HepG2 (cell line): ENCODE data around the gene CRYZL1. TPM values are rescaled to one million over a fixed set of nuclear protein-coding genes. Genes with fewer than 3 reads are reported as not detected.

Experiments
- ATAC-seq: fragments of 200-7000 bp; cut with Tn5 transposase; 3 replicates; pipeline ENCODE4 v1.9.1; 2020; ENCODE audit warnings: mild to moderate bottlenecking, moderate library complexity
- BruUV-seq: library from RNA; stranded (reverse); fragments of 400-500 nt; replicated peaks from 2 replicates; lab custom pipeline; 2021; lab: Mats Ljungman, UMichigan
- CTCF ChIA-PET: fragments of 300-600 bp; formaldehyde crosslinking; extraction: SDS; loops from one replicate; lab custom pipeline; 2021; ENCODE audit warnings: low total read pairs, inconsistent platforms, low intra/inter-chr PET ratio; lab: Yijun Ruan, JAX
- POLR2A ChIA-PET: fragments of 350-600 bp; sonication (Branson Sonifier 250); formaldehyde crosslinking; loops from one replicate; lab custom pipeline; 2020; ENCODE audit warnings: antibody characterized with exemption, inconsistent platforms; lab: Yijun Ruan, JAX
- DNase-seq: peaks from one replicate; pipeline ENCODE4 v3.0.0-alpha.2; 2015; ENCODE audit warnings: low spot score
- FAIRE-seq: peaks from 3 replicates; lab custom pipeline; 2011; peaks lifted over from hg19 to GRCh38; lab: Jason Lieb, UNC
- H2AFZ ChIP-seq: one replicate; pipeline ENCODE4 v1.6.1; 2011; ENCODE audit warnings: low read length, inconsistent platforms
- H3K27ac ChIP-seq: fragments of 300-600 bp; 3 replicates; pipeline ENCODE4 v1.8.0; 2011; ENCODE audit warnings: mixed run types, mild to moderate bottlenecking, mixed read lengths, low read length, inconsistent platforms; ENCODE audit not compliant: insufficient read depth; ENCODE audit errors: extremely low read length
- H3K27me3 ChIP-seq, 2 experiments: fragments of 200-600 bp in 1 of 2; 2 replicates in 1 of 2; 3 replicates in 1 of 2; pipeline versions ENCODE4 v1.6.0 to v1.8.0; 2011; ENCODE audit warnings: low read length in 2 of 2, mild to moderate bottlenecking in 2 of 2, moderate library complexity in 2 of 2, inconsistent platforms in 1 of 2; ENCODE audit not compliant: insufficient read depth in 2 of 2, control insufficient read depth in 1 of 2
- H3K36me3 ChIP-seq, 2 experiments: fragments of 200-600 bp in 1 of 2; replicated peaks in 1 of 2; 2 replicates in 1 of 2; 3 replicates in 1 of 2; pipeline versions ENCODE4 v1.5.1 to v1.8.0; 2011; ENCODE audit warnings: low read length in 2 of 2, inconsistent platforms in 1 of 2; ENCODE audit not compliant: insufficient read depth in 2 of 2, control insufficient read depth in 1 of 2
- H3K4me1 ChIP-seq: 2 replicates; pipeline ENCODE4 v1.5.1; 2012; ENCODE audit warnings: low read length, inconsistent platforms; ENCODE audit not compliant: insufficient read depth
- H3K4me2 ChIP-seq: 2 replicates; pipeline ENCODE4 v1.6.0; 2011; ENCODE audit warnings: low read depth, low read length, inconsistent platforms
- H3K4me3 ChIP-seq, 3 experiments: fragments of 200-600 bp in 1 of 3; sonication (generic), shearing (Covaris generic) in 1 of 3; replicated peaks in 1 of 3; 2 replicates each; pipeline ENCODE4 v1.5.1; 2011 to 2016; ENCODE audit warnings: low read length in 3 of 3, inconsistent platforms in 2 of 3, low read depth in 2 of 3, mild to moderate bottlenecking in 2 of 3, control low read depth in 1 of 3, mixed read lengths in 1 of 3; ENCODE audit not compliant: insufficient read depth in 1 of 3
- H3K79me2 ChIP-seq: one replicate; pipeline ENCODE4 v1.6.1; 2011; ENCODE audit warnings: low read length, inconsistent platforms; ENCODE audit not compliant: insufficient read depth
- H3K9ac ChIP-seq: 2 replicates; pipeline ENCODE4 v1.6.0; 2011; ENCODE audit warnings: mild to moderate bottlenecking, low read depth, low read length, inconsistent platforms; ENCODE audit not compliant: insufficient read depth
- H3K9me3 ChIP-seq: 2 replicates; pipeline ENCODE4 v1.5.1; 2012; ENCODE audit warnings: mild to moderate bottlenecking, low read length
- H4K20me1 ChIP-seq: 2 replicates; pipeline ENCODE4 v1.6.0; 2011; ENCODE audit warnings: inconsistent platforms, mild to moderate bottlenecking, low read length, moderate library complexity; ENCODE audit not compliant: insufficient read depth
- AFF4 ChIP-seq: sonication (generic); formaldehyde crosslinking; IDR thresholded peaks from 2 replicates; pipeline ENCODE4 v1.4.0; 2020; ENCODE audit warnings: missing genetic modification reagents
- AGO2 ChIP-seq: fragments of 200-400 bp; formaldehyde crosslinking; optimal IDR thresholded peaks from 2 replicates; pipeline ENCODE3; 2017; ENCODE audit warnings: mild to moderate bottlenecking, low read depth, low read length, moderate library complexity
- ATF5 ChIP-seq: sonication (generic); formaldehyde crosslinking; IDR thresholded peaks from 2 replicates; pipeline ENCODE4 v1.4.0; 2020; ENCODE audit warnings: mild to moderate bottlenecking, low read depth, missing genetic modification reagents
- ATF6 ChIP-seq: sonication (generic); formaldehyde crosslinking; conservative IDR thresholded peaks from 2 replicates; pipeline ENCODE4 v1.4.0; 2020; ENCODE audit warnings: missing genetic modification reagents
- HNF4G ChIP-seq, 2 experiments: sonication (generic) in 1 of 2; formaldehyde crosslinking in 1 of 2; IDR thresholded peaks; 2 replicates each; pipeline versions ENCODE4 v1.4.0 to v1.6.1; 2011 to 2020; ENCODE audit warnings: borderline replicate concordance in 2 of 2, low read depth in 2 of 2, mild to moderate bottlenecking in 2 of 2, low read length in 1 of 2, missing genetic modification reagents in 1 of 2, moderate library complexity in 1 of 2
- MXD4 ChIP-seq: IDR thresholded peaks from 2 replicates; pipeline ENCODE4 v1.6.1; 2016; ENCODE audit warnings: mild to moderate bottlenecking, missing biosample characterization, missing genetic modification reagents
- NR2F6 ChIP-seq, 2 experiments: IDR thresholded peaks; 2 replicates each; pipeline ENCODE4 v1.6.1; 2016; ENCODE audit warnings: antibody characterized with exemption in 1 of 2, mild to moderate bottlenecking in 1 of 2
- TP53 ChIP-seq: sonication (generic); formaldehyde crosslinking; conservative IDR thresholded peaks from 2 replicates; pipeline ENCODE4 v1.4.0; 2020; ENCODE audit warnings: missing genetic modification reagents
- UBTF ChIP-seq: sonication (generic); formaldehyde crosslinking; IDR thresholded peaks from 2 replicates; pipeline ENCODE4 v1.4.0; 2020; ENCODE audit warnings: mild to moderate bottlenecking, missing genetic modification reagents
- ZBTB21 ChIP-seq: sonication (generic); formaldehyde crosslinking; IDR thresholded peaks from 2 replicates; pipeline ENCODE4 v1.4.0; 2020; ENCODE audit warnings: missing genetic modification reagents
- ZNF138 ChIP-seq: sonication (generic); formaldehyde crosslinking; IDR thresholded peaks from 2 replicates; pipeline ENCODE4 v1.5.0; 2020; ENCODE audit warnings: mild to moderate bottlenecking, low read depth, missing genetic modification reagents
- WGBS: methylation state at CpG from one replicate; pipeline ENCODE4 v1.1.6; 2017; ENCODE audit warnings: low lambda C conversion rate; 5-methylcytosine and 5-hydroxymethylcytosine counted together
- in situ Hi-C: cut with HindIII; loops from 2 replicates; pipeline ENCODE4 v1.10.0; 2017; ENCODE audit warnings: low pct_unique_long_range_greater_than_20kb; ENCODE audit not compliant: extremely low pct_ligation_motif_present
- intact Hi-C: fragments of 100-400 bp; cut with micrococcal nuclease; formaldehyde crosslinking; loops from one replicate; pipeline ENCODE4 v1.10.0; 2022; ENCODE audit not compliant: unreplicated experiment
- polyA plus RNA-seq, 8 experiments: library from polyadenylated mRNA; depleted of rRNA in 3 of 8; stranded (reverse) in 7 of 8; unstranded in 1 of 8; fragments of >200 nt; fragmentation: Illumina TruSeq in 4 of 8; extraction: Trizol in 4 of 8; gene quantifications; 2 replicates each; pipeline versions ENCODE4 v1.2.1 to v1.2.3, GENCODE V29; 2011 to 2016; ENCODE audit warnings: low read depth in 4 of 8, missing spikeins in 1 of 8, mixed read lengths in 1 of 8; ENCODE audit not compliant: insufficient read depth in 1 of 8
- total RNA-seq, 5 experiments: library from RNA; depleted of rRNA; stranded (reverse); fragments of >200 nt; fragmentation: Illumina TruSeq; extraction: Trizol; gene quantifications; 2 replicates each; pipeline ENCODE4 v1.2.3, GENCODE V29; 2016; ENCODE audit warnings: low read depth in 1 of 5

Gene CRYZL1
- total and polyA plus RNA-seq, 2 of the 13 experiments (the other 11 are each of a cell fraction or from before 2014, with no cell fraction given), result 20.3 to 27.7 TPM

GRCh38 chr21:33578959-33579542, 62.5 kb downstream of the CRYZL1 start:
- Histone ChIP-seq H3K36me3 (peaks cover 1 to 32% of the 10 kb centered on the region in 2 experiments; a peak in 4 of 5 replicates), H3K4me2 (no peak overlapping the region)
- TF ChIP-seq TP53 (no peak), ZNF138 (CRISPR knock-in tag) (no peak), MXD4 (CRISPR knock-in tag) (no peak), HNF4G (IDR thresholded peaks at IDR 0.05; ENCODE audit: borderline replicate concordance, low read depth, low read length) (no peak), HNF4G (CRISPR knock-in tag; IDR thresholded peaks at IDR 0.05; ENCODE audit: borderline replicate concordance, low read depth) (no peak), ATF5 (no peak), UBTF (no peak), AFF4 (CRISPR knock-in tag) (no peak), NR2F6 (IDR thresholded peaks at IDR 0.05) (no peak), NR2F6 (CRISPR knock-in tag; IDR thresholded peaks at IDR 0.05) (no peak), AGO2 (peak; percentile 35), ATF6 (no peak), ZBTB21 (CRISPR knock-in tag) (no peak)

More at GRCh38 chr21:33578959-33579542, 62.5 kb downstream of the CRYZL1 start:
- no TSS peak for BruUV-seq
- ATAC-seq (no peak), DNase-seq (no peak), FAIRE-seq (no peak)
- no peaks in the 10 kb centered on the region for H3K27me3 ChIP-seq
- H4K20me1 ChIP-seq, result no peaks in the 10 kb centered on the region
- H3K4me1 ChIP-seq, result peaks cover 55% of the 10 kb centered on the region
- in situ Hi-C loops, result no loop called here
- 97% methylated on average over 7 of the region's 7 CpGs for WGBS
- no peak overlapping the region for H3K4me3 ChIP-seq
- no peak overlapping the region for H3K9ac ChIP-seq
- H3K27ac ChIP-seq, result peak overlapping the region; percentile 92
- peaks cover 2% of the 10 kb centered on the region for H3K79me2 ChIP-seq
- ChIA-PET CTCF (no interaction called here), POLR2A (interaction anchor here (1.1 to 2.1 kb wide), 2 partner anchors 10 to 36 kb away, joined by 3 to 10 read pairs; partner anchors contain the start of gene DONSON)
- no peak overlapping the region for H2AFZ ChIP-seq
- intact Hi-C loops, result no loop called here
- H3K9me3 ChIP-seq, result no peaks in the 10 kb centered on the region
